BE2C (cell line): ENCODE measurements around the gene VANGL2.

Experiments
- DNase-seq: peaks from one replicate; pipeline ENCODE4 v3.0.0-alpha.2; 2020
- H3K27me3 ChIP-seq: fragments of 250-450 bp; sonication (Bioruptor Pico); 2 replicates; pipeline ENCODE4 v1.5.1; 2020; ENCODE audit warnings: mild to moderate bottlenecking
- H3K36me3 ChIP-seq: fragments of 250-450 bp; sonication (Bioruptor Pico); 2 replicates; pipeline ENCODE4 v1.5.1; 2020; ENCODE audit warnings: mild to moderate bottlenecking
- H3K4me1 ChIP-seq: fragments of 250-450 bp; sonication (Bioruptor Pico); 2 replicates; pipeline ENCODE4 v1.5.1; 2020
- H3K4me3 ChIP-seq: 2 replicates; pipeline ENCODE4 v1.5.1; 2011; ENCODE audit warnings: low read depth, low read length
- H3K9me3 ChIP-seq: fragments of 250-450 bp; sonication (Bioruptor Pico); 2 replicates; pipeline ENCODE4 v1.5.1; 2020
- CTCF ChIP-seq: IDR thresholded peaks from 2 replicates; pipeline ENCODE4 v1.5.1; 2012; ENCODE audit warnings: mild to moderate bottlenecking, low read depth, low read length

VANGL2 gene

GRCh38 chr1:160412028-160412362 lies 11.6 kb downstream of the VANGL2 start:
- no peaks in the 10 kb centered on the region for H3K36me3 ChIP-seq
- TF ChIP-seq CTCF = no peak
- no peaks in the 10 kb centered on the region for H3K9me3 ChIP-seq
- H3K4me3 ChIP-seq = no peak overlapping the region
- no peaks in the 10 kb centered on the region for H3K4me1 ChIP-seq
- no peaks in the 10 kb centered on the region for H3K27me3 ChIP-seq
- no peak for DNase-seq

GRCh38 chr1:160413716-160414115 lies 13.4 kb downstream of the VANGL2 start:
- Histone ChIP-seq H3K36me3 (no peaks in the 10 kb centered on the region), H3K27me3 (no peaks in the 10 kb centered on the region), H3K9me3 (no peaks in the 10 kb centered on the region), H3K4me3 (no peak overlapping the region), H3K4me1 (no peaks in the 10 kb centered on the region)
- TF ChIP-seq CTCF = no peak
- DNase-seq = no peak

GRCh38 chr1:160414881-160415280 lies 14.5 kb downstream of the VANGL2 start:
- DNase-seq = no peak
- no peaks in the 10 kb centered on the region for H3K9me3 ChIP-seq
- H3K4me1 ChIP-seq = no peaks in the 10 kb centered on the region
- H3K27me3 ChIP-seq = no peaks in the 10 kb centered on the region
- no peak for TF ChIP-seq CTCF
- no peaks in the 10 kb centered on the region for H3K36me3 ChIP-seq
- no peak overlapping the region for H3K4me3 ChIP-seq

DNA sequence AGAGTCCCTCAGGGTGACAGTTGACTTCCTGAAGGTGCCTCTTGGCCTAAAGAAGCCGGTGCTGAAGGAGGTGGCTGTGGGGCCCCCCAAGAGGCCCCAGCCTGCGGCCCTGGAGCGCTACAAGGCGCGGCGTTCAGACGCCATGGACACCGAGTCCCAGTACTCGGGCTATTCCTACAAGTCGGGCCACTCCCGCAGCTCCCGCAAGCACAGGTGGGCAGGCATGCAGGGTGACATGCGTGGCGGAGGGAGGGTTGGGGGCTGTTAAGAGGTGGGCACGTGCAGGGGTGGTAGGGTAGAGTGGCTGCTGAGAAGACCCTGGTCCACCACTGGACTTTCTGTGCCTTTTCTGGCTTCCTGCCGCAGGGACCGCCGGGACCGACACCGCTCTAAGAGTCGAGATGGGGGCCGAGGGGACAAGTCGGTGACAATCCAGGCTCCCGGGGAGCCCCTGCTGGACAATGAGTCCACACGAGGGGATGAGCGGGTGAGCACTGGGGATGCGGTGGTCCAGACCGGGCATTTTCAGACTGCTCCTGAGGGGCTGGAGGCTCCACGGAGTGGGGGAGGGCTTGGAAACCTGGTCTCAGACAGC lies 15.4 kb downstream of the VANGL2 start:
- Histone ChIP-seq H3K27me3 (no peaks in the 10 kb centered on the region), H3K4me1 (no peaks in the 10 kb centered on the region), H3K9me3 (no peaks in the 10 kb centered on the region), H3K4me3 (no peak overlapping the region), H3K36me3 (no peaks in the 10 kb centered on the region)
- TF ChIP-seq CTCF = no peak
- DNase-seq = no peak

DNA sequence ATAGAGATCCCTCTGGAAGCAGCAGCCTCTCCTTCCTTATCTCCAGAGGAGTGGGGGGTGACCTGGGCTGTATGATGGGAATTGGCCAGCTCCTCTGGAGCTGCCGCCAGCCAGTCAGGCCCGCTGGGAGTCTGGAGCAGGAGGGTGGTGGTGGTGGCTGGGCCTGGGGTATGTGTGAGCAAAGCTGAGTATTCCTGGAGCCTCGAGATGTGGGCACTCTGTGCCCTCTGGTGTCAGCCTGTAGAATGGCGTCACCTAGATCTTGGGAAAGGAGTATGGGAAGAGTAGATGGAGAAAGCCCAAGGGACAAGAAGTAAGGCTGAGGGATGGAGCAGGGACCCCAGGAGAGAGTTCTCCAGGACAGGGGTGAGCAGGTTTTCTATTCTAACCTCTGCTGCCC lies 16.0 kb downstream of the VANGL2 start:
- DNase-seq = peak; percentile 65
- Histone ChIP-seq H3K4me3 (no peak overlapping the region), H3K27me3 (no peaks in the 10 kb centered on the region), H3K9me3 (no peaks in the 10 kb centered on the region), H3K36me3 (no peaks in the 10 kb centered on the region), H3K4me1 (peaks cover 3% of the 10 kb centered on the region; the same call in 1 of the 2 replicates)
- peak; percentile 67 for TF ChIP-seq CTCF

DNA sequence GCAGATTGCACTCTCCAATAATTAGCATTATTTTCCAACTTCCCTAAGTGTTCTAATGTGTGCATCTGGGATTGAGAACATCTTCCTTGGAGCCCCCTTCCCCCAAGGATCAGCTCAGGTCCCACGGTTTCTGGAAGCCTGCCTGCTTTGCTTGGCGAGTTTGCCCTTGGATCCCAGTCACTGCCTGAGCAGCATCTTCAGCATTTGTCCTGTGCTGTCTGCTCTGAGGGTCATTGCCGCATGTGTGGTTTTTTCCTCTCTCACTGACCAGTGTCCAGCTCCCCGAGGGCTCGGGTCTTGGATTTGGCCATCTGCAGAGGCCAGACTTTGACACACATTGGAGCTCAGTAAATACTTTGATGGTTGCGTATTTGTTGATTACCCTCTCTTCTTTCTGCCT lies 18.1 kb downstream of the VANGL2 start:
- Histone ChIP-seq H3K4me1 (peaks cover 3% of the 10 kb centered on the region; the same call in 1 of the 2 replicates), H3K36me3 (no peaks in the 10 kb centered on the region), H3K9me3 (no peaks in the 10 kb centered on the region), H3K27me3 (no peaks in the 10 kb centered on the region), H3K4me3 (no peak overlapping the region)
- no peak for TF ChIP-seq CTCF
- DNase-seq = no peak
